Lower lobe of right lung (tissue), 2 donors: Measurements from ENCODE around the gene D2HGDH. TPM values are rescaled to one million over a fixed set of nuclear protein-coding genes. Genes with fewer than 3 reads are reported as not detected.

ENCODE experiments used
- ATAC-seq, 2 donors: fragments of 200-7000 bp; cut with Tn5 transposase; one replicate each; pipeline ENCODE4 v1.9.1; 2020 to 2022; ENCODE audit warnings: mild to moderate bottlenecking in 2 of 2, moderate library complexity in 2 of 2
- DNase-seq: peaks from one replicate; pipeline ENCODE4 v3.0.0-alpha.2; 2020
- H3K27ac ChIP-seq: fragments of 200-600 bp; one replicate; pipeline ENCODE4 v1.8.0; 2022
- H3K27me3 ChIP-seq: fragments of 200-600 bp; one replicate; pipeline ENCODE4 v1.8.0; 2022; ENCODE audit warnings: low read depth
- H3K36me3 ChIP-seq: fragments of 200-600 bp; one replicate; pipeline ENCODE4 v1.8.0; 2022; ENCODE audit warnings: mild to moderate bottlenecking
- H3K4me1 ChIP-seq: fragments of 200-600 bp; one replicate; pipeline ENCODE4 v1.8.0; 2022
- H3K4me3 ChIP-seq: fragments of 200-600 bp; one replicate; pipeline ENCODE4 v1.8.0; 2022; ENCODE audit warnings: mild to moderate bottlenecking
- H3K9me3 ChIP-seq: fragments of 200-600 bp; one replicate; pipeline ENCODE4 v1.8.0; 2022
- CTCF ChIP-seq: fragments of 200-600 bp; IDR thresholded peaks from one replicate; pipeline ENCODE4 v1.8.0; 2022; ENCODE audit warnings: antibody characterized with exemption, mild to moderate bottlenecking
- intact Hi-C: fragments of 100-400 bp; cut with DNase I; formaldehyde crosslinking; loops from one replicate; pipeline ENCODE4 v1.11.0; 2022
- total RNA-seq: library from RNA; stranded (reverse); fragmentation: NEBNext Ultra II Directional; extraction: Animal tissue kit (Norgen Biotek cat#: 25700); gene quantifications from one replicate; pipeline ENCODE4 v1.2.1, GENCODE V29; 2021
- donor health status: DM: no; HTN: yes; CAD: no; lungs with severe emphysema.

The D2HGDH gene
- total RNA-seq, 1 donor from 2014 or later: 29.4 TPM

GRCh38 chr2:241720560-241720959 lies 13.9 kb upstream of the D2HGDH start:
- no peak overlapping the region for H3K4me3 ChIP-seq
- no peak for TF ChIP-seq CTCF
- no peak for DNase-seq
- intact Hi-C loops: no loop called here
- no peak overlapping the region for H3K27ac ChIP-seq
- H3K9me3 ChIP-seq: no peaks in the 10 kb centered on the region
- peak in 1 of 2 donors; percentile 20 for ATAC-seq
- no peaks in the 10 kb centered on the region for H3K27me3 ChIP-seq
- no peaks in the 10 kb centered on the region for H3K4me1 ChIP-seq
- H3K36me3 ChIP-seq: peaks cover 79% of the 10 kb centered on the region

- no peak for TF ChIP-seq CTCF
- Histone ChIP-seq H3K27ac (no peak overlapping the region), H3K9me3 (no peaks in the 10 kb centered on the region), H3K4me1 (no peaks in the 10 kb centered on the region), H3K27me3 (no peaks in the 10 kb centered on the region), H3K4me3 (no peak overlapping the region), H3K36me3 (peaks cover 72% of the 10 kb centered on the region)
- DNase-seq (no peak), ATAC-seq (no peak)
- intact Hi-C loops: no loop called here
These were observed 12.6 kb upstream of the D2HGDH start for GRCh38 chr2:241721852-241722251.

DNA sequence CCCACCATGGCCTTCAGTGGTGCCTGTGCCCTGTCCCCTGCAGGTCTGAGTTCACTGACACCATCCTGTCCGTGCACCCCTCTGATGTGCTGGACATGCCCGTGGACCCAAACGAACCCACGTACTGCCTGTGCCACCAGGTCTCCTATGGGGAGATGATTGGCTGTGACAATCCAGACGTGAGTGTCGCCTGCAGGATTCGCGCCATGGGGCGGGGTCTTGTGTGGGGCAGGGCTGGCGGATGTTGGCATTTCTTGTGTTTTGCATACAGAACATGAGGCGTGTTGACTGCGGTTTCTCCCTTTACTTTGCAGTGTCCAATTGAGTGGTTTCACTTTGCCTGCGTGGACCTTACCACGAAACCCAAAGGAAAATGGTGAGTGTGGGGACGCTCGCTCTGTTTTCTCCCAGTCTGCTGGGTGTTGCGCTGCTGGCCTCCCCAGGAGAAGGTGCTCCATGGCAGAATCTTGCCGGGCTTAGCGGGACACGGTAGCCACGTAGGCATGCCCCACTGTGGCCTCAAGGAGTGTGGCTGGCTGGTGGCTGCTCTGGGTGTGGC lies 11.5 kb upstream of the D2HGDH start:
- Histone ChIP-seq H3K4me3 (no peak overlapping the region), H3K4me1 (no peaks in the 10 kb centered on the region), H3K36me3 (peaks cover 63% of the 10 kb centered on the region), H3K9me3 (no peaks in the 10 kb centered on the region), H3K27ac (no peak overlapping the region), H3K27me3 (no peaks in the 10 kb centered on the region)
- TF ChIP-seq CTCF: no peak
- no peak for DNase-seq
- intact Hi-C loops: no loop called here
- ATAC-seq: no peak

DNA sequence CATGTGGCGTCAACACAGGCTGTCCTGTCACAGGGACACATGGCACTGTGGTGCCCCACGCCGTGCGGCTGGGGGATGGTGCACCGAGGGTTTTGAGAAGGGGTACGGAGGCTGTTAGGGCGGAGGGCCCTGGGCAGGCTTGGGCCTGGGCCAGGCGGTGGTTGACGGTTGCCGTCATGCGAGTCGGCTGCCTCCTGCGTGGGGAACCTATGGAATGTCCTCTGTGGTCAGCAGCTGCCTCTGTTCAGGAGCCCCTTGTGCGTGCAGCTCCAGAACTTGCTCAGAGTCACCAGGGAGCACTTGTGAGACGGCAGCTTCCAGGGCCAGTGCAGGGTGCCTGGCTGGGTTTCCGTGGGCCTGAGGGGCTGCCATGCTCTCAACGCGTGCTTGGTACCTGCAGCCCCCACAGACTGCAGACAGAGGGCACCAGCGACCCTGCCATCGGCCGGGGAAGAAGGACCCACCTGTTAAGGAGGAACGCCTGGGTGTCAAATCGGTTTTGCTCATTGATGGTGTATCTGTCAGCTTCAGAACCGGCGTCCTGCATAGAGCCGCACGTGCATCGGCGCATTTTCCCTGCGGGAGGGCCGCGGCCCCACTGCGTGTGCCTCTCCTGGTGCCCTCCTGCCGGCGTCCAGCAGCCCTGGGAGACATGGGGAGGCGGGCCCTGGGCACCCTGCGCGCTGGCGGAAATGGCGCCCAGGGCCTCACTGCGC lies 10.0 kb upstream of the D2HGDH start:
- ATAC-seq: no peak
- Histone ChIP-seq H3K9me3 (no peaks in the 10 kb centered on the region), H3K36me3 (peaks cover 53% of the 10 kb centered on the region), H3K27me3 (no peaks in the 10 kb centered on the region), H3K4me3 (no peak overlapping the region), H3K27ac (no peak overlapping the region), H3K4me1 (no peaks in the 10 kb centered on the region)
- TF ChIP-seq CTCF: peak; percentile 18
- intact Hi-C loops: no loop called here
- no peak for DNase-seq

DNA sequence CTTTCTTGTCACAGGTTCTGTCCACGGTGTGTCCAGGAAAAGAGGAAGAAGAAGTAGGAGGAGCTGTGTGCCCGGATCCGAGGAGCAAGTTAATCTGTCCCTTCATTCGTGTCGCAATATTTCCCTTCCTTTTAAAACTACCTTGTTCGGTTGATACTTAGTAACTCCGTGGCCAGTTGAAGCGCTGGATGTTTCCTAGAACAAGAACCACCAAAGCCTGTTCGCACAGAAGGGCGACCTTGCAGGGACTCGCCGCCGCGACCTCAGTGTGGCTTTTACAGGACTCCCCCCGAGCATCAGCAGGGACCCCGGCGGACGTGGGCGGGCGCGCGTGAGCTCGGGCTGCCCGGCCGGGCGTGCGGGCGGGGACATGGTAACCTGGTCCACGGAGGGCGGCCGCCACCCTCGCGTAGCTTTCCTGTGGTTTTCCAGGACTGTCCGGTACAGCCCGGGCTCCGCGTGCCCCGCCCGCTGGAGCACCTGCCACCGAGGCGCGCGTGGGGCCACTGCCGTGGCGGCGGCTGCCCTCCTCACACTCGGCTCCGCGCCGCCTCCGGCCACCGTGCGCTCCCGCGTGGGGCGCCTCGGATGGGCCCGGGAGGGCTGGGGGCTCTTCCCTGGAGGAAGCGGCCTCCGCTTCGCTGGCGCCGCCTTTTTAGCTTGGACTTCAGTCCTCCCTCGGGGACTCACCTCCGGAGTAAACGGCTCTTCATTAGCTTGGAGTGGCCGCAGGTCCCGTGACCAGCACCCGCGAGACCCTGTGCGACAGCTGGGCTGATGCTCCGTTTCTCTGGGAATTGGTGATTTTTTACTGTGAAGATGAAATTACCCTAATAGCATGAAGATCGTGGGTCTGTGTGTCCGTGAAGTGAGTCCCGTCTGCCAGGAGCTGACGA lies 9.2 kb upstream of the D2HGDH start:
- H3K4me1 ChIP-seq: no peaks in the 10 kb centered on the region
- no peak overlapping the region for H3K27ac ChIP-seq
- ATAC-seq: no peak
- H3K27me3 ChIP-seq: no peaks in the 10 kb centered on the region
- H3K36me3 ChIP-seq: peaks cover 45% of the 10 kb centered on the region
- intact Hi-C loops: no loop called here
- no peak for TF ChIP-seq CTCF
- H3K4me3 ChIP-seq: no peak overlapping the region
- DNase-seq: no peak
- no peaks in the 10 kb centered on the region for H3K9me3 ChIP-seq
